GM13977 (cell line): ENCODE measurements around the gene C5orf52.
"Not testable (repeated sequence)": the region's sequence is repeated elsewhere in the genome, so short reads cannot be mapped to it uniquely, and the experiment has no call there.

Experiments used
- DNase-seq: peaks from one replicate; pipeline ENCODE4 v3.0.0; 2012; ENCODE audit warnings: low spot score
- in situ Hi-C: fragments of 300-500 bp; cut with MboI; formaldehyde crosslinking; loops from one replicate; pipeline ENCODE4 v1.12.0; 2022; ENCODE audit warnings: low sequenced_read_pairs, low pct_unique_long_range_greater_than_20kb, mixed read lengths, inconsistent platforms; ENCODE audit not compliant: unreplicated experiment
- TF ChIP-seq, protein P1 (sequence below): IDR thresholded peaks from 2 replicates; pipeline ENCODE4 v1.5.1; 2012; ENCODE audit warnings: mild to moderate bottlenecking, control low read depth; ENCODE audit not compliant: insufficient read depth; ENCODE audit errors: extremely low read depth, missing control alignments

C5orf52 gene

GRCh38 chr5:157721159-157721558 lies 49.8 kb downstream of the C5orf52 start:
- DNase-seq: no peak
- in situ Hi-C loops: no loop called here
- TF ChIP-seq, protein P1, sequence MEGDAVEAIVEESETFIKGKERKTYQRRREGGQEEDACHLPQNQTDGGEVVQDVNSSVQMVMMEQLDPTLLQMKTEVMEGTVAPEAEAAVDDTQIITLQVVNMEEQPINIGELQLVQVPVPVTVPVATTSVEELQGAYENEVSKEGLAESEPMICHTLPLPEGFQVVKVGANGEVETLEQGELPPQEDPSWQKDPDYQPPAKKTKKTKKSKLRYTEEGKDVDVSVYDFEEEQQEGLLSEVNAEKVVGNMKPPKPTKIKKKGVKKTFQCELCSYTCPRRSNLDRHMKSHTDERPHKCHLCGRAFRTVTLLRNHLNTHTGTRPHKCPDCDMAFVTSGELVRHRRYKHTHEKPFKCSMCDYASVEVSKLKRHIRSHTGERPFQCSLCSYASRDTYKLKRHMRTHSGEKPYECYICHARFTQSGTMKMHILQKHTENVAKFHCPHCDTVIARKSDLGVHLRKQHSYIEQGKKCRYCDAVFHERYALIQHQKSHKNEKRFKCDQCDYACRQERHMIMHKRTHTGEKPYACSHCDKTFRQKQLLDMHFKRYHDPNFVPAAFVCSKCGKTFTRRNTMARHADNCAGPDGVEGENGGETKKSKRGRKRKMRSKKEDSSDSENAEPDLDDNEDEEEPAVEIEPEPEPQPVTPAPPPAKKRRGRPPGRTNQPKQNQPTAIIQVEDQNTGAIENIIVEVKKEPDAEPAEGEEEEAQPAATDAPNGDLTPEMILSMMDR: no peak

GRCh38 chr5:157722895-157723294 lies 51.6 kb downstream of the C5orf52 start:
- in situ Hi-C loops, DNase-seq: not testable (repeated sequence)

GRCh38 chr5:157726607-157727006 lies 55.3 kb downstream of the C5orf52 start:
- DNase-seq: not testable (repeated sequence)
- in situ Hi-C loops: loop anchor here (25.0 kb wide), 1 partner anchor 389 kb away; a partner anchor contains a TSS

DNA sequence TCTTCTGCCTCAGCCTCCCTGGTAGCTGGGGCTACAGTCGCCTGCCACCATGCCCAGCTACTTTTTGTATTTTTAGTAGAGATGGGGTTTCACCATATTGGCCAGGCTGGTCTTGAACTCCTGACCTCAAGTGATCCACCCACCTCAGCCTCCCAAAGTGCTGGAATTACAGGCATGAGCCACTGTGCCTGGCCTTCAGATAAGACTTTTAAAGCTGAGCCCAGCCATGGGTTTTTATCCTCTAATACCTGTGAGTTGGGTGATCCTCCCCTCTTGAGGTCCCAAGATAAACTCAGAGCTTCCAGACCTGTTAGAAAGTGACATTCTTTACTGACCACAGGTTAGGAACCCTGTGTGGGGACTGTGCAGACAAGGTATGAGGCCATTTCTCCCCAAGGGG lies 56.5 kb downstream of the C5orf52 start:
- not testable (repeated sequence) for DNase-seq
- in situ Hi-C loops: loop anchor here (25.0 kb wide), 1 partner anchor 391 kb away; a partner anchor contains a TSS
